Kidney epithelial cell (primary cell): ENCODE data around the gene TTLL11. TPM values are rescaled to one million over a fixed set of nuclear protein-coding genes. Genes with fewer than 3 reads are reported as not detected.

ENCODE experiments used
- DNase-seq: peaks from one replicate; pipeline ENCODE4 v3.0.0-alpha.2; 2010; ENCODE audit warnings: low read depth
- H3K27me3 ChIP-seq: 2 replicates; pipeline ENCODE4 v1.6.0; 2011; ENCODE audit warnings: low read length; ENCODE audit not compliant: control insufficient read depth, insufficient read depth
- H3K36me3 ChIP-seq: 2 replicates; pipeline ENCODE4 v1.5.1; 2011; ENCODE audit warnings: low read length; ENCODE audit not compliant: control insufficient read depth, insufficient read depth
- H3K4me3 ChIP-seq: 2 replicates; pipeline ENCODE4 v1.5.1; 2011; ENCODE audit warnings: low read depth, mild to moderate bottlenecking, control low read depth, low read length
- total RNA-seq: library from RNA; depleted of rRNA; stranded (reverse); fragments of >200 nt; gene quantifications from 2 replicates; pipeline ENCODE4 v1.2.3, GENCODE V29; 2015
- TF ChIP-seq, protein P1 (sequence below): IDR thresholded peaks from 2 replicates; pipeline ENCODE4 v1.5.1; 2011; ENCODE audit warnings: mild to moderate bottlenecking, moderate library complexity, low read length, control low read depth, inconsistent platforms; ENCODE audit not compliant: insufficient read depth, poor library complexity, severe bottlenecking

The TTLL11 gene
- total RNA-seq, 1 donor from 2014 or later = 4.2 TPM

DNA sequence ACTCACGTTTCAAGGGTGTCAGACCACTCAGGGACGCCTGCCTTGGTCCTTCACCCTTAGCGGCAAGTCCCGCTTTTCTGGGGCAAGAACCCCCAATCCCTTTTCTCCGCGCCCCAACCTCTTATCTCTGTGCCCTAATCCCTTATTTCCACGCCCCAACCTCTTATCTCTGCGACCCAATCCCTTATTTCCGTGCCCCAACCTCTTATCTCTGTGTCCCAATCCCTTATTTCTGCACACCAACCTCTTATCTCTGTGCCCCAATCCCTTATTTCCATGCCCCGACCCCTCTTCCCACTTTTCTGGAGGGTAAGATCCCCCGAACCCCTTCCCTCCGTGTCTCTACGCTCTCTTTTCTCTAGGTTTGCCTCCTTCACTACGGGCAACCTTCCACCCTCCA lies 302.3 kb downstream of the TTLL11 start:
- TF ChIP-seq, protein P1, sequence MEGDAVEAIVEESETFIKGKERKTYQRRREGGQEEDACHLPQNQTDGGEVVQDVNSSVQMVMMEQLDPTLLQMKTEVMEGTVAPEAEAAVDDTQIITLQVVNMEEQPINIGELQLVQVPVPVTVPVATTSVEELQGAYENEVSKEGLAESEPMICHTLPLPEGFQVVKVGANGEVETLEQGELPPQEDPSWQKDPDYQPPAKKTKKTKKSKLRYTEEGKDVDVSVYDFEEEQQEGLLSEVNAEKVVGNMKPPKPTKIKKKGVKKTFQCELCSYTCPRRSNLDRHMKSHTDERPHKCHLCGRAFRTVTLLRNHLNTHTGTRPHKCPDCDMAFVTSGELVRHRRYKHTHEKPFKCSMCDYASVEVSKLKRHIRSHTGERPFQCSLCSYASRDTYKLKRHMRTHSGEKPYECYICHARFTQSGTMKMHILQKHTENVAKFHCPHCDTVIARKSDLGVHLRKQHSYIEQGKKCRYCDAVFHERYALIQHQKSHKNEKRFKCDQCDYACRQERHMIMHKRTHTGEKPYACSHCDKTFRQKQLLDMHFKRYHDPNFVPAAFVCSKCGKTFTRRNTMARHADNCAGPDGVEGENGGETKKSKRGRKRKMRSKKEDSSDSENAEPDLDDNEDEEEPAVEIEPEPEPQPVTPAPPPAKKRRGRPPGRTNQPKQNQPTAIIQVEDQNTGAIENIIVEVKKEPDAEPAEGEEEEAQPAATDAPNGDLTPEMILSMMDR = no peak
- H3K4me3 ChIP-seq = no peak overlapping the region
- H3K36me3 ChIP-seq = no peaks in the 10 kb centered on the region

DNA sequence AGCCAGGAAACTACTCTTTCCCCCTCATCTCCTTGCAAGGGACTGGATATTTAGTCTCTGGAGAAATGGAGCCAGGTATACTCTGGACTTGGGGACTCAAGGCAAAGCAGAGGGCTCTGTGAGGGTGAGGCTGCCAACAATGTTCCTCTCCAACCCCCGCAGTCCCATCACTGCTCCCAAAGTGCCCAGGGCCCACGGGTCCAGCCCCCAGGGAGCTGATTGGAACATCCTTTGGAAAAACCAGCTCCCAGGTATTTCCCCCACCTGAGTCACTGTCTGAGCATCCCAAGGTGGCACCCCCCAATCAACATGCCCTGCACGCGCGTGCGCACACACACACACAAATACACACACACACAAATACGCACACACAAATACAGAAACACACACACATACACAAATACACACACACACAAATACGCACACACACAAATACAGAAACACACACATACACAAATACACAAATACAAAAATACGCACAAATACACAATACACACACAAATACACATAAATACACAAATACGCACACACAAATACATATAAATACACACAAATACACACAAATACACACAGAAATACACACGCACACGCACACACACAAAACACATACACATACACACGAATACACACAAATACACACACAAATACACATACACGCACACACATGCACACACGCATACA lies 304.3 kb downstream of the TTLL11 start:
- no peaks in the 10 kb centered on the region for H3K27me3 ChIP-seq
- no peaks in the 10 kb centered on the region for H3K36me3 ChIP-seq
- TF ChIP-seq, protein P1 = no peak
- no peak overlapping the region for H3K4me3 ChIP-seq
- no peak for DNase-seq

More for the DNA sequence above, 302.3 kb downstream of the TTLL11 start:
- no peaks in the 10 kb centered on the region for H3K27me3 ChIP-seq
- no peak for DNase-seq

DNA sequence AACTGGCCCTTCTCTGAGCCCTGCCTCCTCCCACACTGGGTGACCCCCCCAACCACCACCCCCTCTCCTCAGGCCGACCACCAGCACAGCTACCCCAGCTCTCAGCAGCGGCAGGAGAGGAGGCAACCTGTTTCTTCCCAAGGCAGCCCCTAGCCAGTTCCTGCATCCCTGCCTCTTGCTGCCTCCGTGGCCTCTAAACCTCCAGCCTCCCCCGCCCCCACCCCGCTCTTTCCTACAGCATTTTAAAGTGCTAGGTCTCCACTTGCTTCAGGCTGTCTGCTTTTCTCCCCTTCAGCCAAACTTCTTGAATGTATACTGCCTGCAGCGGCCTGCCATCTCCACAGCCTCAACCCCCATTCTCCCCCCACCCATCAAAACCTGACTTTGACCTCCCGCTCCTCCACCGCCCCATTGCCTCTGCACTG lies 306.1 kb downstream of the TTLL11 start:
- Histone ChIP-seq H3K4me3 (no peak overlapping the region), H3K36me3 (no peaks in the 10 kb centered on the region), H3K27me3 (no peaks in the 10 kb centered on the region)
- DNase-seq = no peak
- TF ChIP-seq, protein P1 = no peak

GRCh38 chr9:121786543-121786948 lies 306.6 kb downstream of the TTLL11 start:
- H3K27me3 ChIP-seq = no peaks in the 10 kb centered on the region
- H3K36me3 ChIP-seq = peaks cover 1% of the 10 kb centered on the region
- no peak overlapping the region for H3K4me3 ChIP-seq
- DNase-seq = no peak
- TF ChIP-seq, protein P1 = no peak

- peaks cover 1% of the 10 kb centered on the region for H3K36me3 ChIP-seq
- TF ChIP-seq, protein P1 = no peak
- DNase-seq = no peak
- no peak overlapping the region for H3K4me3 ChIP-seq
- H3K27me3 ChIP-seq = no peaks in the 10 kb centered on the region
These were observed 307.2 kb downstream of the TTLL11 start for GRCh38 chr9:121785673-121786542.
